Stimulated activated CD8-positive, alpha-beta memory T cell treated with anti-CD3 and anti-CD28 coated beads, Interleukin-15, amount 100 ng/mL, for 48 hours (primary cell): Measurements from ENCODE around the gene C2CD2L.
"Not testable (repeated sequence)": the region's sequence is repeated elsewhere in the genome, so short reads cannot be mapped to it uniquely, and the experiment has no call there.

Experiments used
- DNase-seq, 2 donors: peaks; one replicate each; pipeline ENCODE4 v3.0.0-alpha.2; 2020; ENCODE audit warnings: low read depth in 2 of 2

The C2CD2L gene

GRCh38 chr11:119093942-119094815 is 13.0 kb upstream of the C2CD2L start:
- no peak for DNase-seq

GRCh38 chr11:119094816-119095065 is 12.4 kb upstream of the C2CD2L start:
- no peak for DNase-seq

DNA sequence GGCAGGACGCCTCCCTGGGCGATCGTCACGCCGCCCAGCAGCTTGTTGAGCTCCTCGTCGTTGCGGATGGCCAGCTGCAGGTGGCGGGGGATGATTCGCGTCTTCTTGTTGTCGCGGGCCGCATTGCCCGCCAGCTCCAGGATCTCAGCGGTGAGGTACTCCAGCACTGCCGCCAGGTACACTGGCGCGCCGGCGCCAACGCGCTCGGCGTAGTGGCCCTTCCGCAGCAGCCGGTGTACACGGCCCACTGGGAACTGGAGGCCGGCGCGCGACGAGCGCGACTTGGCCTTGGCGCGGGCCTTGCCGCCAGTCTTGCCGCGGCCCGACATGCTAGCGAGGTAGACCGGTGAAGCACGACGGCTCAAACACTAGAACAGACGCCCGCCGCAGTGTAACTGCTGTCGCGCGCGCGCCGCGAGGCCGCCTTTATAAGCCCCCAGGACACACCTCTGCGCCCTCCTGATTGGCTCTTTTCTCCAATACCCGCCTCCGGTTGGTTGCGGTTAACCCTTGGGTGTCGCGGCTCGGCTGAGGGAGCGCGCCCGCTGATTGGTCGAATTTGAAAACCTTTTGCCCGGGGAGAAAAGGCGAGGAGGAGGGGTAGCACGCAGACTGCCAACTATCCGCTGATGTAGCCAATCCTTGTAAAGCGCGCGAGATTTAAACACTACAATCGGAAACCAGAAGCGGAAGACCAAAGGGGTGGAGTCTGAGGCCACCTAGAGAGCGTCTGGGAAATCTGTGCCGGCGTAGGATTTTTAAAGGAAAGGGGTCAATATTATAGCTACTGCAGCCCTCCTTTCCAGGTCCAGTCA is 11.9 kb upstream of the C2CD2L start:
- DNase-seq, result peak; percentile 99

- DNase-seq, result no peak
These were observed 7.4 kb upstream of the C2CD2L start for GRCh38 chr11:119099711-119100110.

GRCh38 chr11:119100246-119100970 is 6.7 kb upstream of the C2CD2L start:
- DNase-seq, result no peak

DNA sequence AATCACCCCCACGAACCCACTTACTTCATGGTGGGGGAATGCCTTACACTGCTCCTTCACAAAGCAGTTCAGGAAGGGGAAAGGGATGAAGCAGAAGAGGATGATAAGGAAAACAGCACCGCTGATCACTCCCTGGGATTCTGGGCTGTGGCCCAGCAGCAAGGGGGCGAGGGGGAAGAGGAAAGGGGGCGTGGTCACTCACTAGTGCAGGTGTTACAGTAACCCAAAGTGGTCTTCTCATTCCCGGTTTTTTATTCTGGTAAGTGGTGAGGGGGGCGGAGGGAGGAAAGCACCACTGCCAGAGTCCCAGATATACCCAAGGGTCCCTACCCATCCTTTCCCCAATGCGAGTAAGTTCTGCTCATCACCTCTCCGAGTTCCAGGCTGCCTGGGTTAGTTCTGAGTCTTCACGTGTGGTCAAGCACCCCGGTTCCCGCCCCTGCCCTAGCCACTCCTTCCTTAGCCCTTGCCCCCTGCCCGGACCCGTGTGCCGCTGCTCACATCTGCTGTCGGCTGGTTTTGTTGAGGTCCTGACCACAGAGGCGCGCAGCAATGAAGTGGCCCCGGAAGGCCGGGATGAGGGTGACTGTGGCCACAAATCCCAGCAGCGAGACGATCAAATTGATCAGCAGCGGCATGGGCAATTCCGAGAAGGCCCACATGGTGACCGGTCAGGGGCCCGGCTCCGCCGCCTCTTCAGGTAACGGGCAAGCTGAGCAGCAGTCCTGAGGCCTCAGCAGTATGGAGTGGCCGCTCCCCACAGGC is 6.0 kb upstream of the C2CD2L start:
- DNase-seq, result no peak

DNA sequence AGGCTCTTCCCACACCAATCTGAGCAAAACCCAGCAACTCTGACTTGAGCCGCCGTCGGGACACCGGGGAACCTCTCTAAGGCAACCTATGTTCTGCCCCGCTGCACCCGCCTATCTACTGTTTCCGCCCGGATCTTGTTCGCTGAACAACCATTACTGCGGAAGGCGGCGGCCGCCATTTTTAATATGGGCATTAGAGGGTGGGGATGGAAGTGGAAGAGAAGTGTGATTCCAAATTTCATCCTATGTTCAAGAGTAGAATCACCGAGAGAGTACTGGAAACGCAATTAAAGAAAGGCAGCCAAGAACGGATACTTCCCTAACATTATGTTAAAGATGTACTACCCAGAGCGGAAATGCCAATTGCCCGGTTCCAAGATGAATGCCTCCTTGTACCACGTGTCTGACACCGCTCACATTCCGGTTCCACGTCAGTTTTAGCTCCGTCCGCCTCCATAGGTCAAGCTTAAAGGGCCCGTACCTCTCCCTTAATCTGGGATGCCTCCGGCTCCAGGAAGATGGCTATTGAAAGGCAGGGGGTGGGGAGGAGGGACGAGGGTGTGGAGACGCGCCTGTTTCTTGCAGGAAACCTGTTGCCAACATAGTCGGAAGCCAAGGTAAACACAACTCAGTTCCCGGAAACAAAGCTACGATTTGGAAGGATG is 5.3 kb upstream of the C2CD2L start, which contains the start of gene DPAGT1:
TSS of gene DPAGT1 (minus strand) at position 95 of the 665 bp plus-strand sequence. CDS start 198 bp downstream, outside the sequence.
- DNase-seq, result peak; percentile 74 to 77

GRCh38 chr11:119103161-119103664 is 3.9 kb upstream of the C2CD2L start:
- not testable (repeated sequence) for DNase-seq

GRCh38 chr11:119103793-119104192 is 3.4 kb upstream of the C2CD2L start:
- DNase-seq, result no peak

DNA sequence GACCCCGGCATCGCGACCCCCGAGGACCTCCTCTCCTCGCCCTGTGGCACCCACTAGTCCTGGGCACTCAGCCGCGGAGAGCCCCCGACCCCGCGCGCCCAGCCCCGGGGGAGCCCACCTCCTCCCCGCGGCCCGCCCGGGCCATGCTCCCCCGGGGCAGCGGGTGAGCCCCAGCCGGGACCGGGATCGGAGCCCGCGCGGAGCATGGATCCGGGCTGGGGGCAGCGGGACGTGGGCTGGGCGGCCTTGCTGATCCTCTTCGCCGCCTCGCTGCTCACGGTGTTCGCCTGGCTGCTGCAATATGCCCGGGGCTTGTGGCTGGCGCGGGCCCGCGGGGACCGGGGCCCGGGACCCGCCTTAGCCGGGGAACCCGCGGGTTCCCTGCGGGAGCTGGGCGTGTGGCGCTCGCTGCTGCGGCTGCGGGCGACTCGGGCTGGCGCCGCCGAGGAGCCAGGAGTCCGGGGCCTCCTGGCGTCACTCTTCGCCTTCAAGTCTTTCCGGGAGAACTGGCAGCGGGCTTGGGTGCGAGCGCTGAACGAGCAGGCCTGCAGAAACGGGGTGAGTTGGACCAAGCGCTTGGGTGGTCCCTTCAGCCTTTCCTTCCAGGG is 498 bp downstream of the C2CD2L start:
- no peak for DNase-seq

- DNase-seq, result no peak
These were observed 1.2 kb downstream of the C2CD2L start for GRCh38 chr11:119108146-119108856.

DNA sequence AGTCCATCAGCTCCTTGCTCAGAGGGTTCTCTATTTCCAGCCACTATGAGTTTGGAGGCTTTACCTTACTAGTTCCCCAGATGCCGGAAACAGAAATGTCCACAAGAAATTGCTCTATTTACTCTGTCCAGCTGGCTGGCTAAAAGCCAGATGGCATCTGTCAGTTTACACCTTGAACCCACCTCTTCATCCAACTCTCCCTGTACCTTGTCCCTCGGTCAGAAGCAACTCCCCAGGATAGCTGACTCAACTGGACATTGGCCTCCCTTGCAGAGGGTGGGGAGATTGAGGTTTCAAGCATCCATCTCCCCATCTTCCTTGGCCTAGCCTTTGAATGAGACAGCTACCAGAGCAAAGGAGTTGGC is 1.7 kb downstream of the C2CD2L start:
- DNase-seq, result no peak

- no peak for DNase-seq
These were observed 2.7 kb downstream of the C2CD2L start for GRCh38 chr11:119109843-119110242.

- DNase-seq, result no peak
These were observed 3.3 kb downstream of the C2CD2L start for GRCh38 chr11:119110439-119110838.

- DNase-seq, result no peak
These were observed 4.3 kb downstream of the C2CD2L start for GRCh38 chr11:119111361-119111925.

DNA sequence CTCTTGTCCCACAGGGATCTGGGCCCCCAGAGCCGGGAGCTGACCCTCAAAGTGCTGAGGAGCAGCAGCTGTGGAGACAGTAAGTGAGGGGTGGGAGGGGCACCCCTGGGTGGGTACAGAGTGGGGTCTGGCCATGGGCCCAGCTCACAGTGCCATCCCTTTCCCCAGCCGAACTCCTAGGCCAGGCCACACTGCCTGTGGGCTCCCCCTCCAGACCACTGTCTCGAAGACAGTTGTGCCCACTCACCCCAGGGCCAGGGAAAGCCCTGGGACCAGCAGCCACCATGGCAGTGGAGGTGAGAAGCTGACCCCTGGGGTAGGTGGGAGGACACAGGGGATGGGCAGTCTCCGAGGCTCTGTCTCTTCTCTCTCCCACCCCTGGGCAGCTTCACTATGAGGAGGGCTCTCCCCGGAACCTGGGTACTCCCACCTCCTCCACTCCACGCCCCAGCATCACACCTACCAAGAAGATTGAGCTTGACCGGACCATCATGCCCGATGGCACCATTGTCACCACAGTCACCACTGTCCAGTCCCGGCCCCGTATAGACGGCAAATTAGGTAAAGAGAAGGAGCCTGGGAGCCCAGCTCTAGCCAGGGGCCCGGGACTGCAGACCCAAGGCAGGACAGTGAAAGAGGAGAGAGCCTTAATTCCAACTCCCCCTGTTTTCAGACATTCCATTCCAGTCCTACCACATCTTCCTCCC is 5.3 kb downstream of the C2CD2L start:
- no peak for DNase-seq

DNA sequence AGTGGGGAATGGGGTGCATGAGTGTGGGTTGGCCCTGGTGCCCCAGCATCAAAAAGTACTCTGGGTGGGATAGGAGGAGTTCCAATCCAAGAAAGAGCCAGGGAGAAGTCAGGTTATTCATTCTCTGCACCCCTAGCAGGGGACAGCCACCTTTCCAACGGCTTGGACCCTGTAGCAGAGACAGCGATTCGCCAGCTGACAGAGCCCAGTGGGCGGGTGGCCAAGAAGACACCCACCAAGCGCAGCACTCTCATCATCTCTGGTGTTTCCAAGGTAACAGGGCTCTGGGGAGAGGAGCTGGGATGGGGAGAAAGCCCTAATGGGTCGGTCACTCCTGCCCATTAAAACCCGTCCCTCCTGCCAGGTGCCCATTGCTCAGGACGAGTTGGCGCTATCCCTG is 6.6 kb downstream of the C2CD2L start:
- no peak for DNase-seq

- DNase-seq, result no peak
These were observed 7.2 kb downstream of the C2CD2L start for GRCh38 chr11:119114351-119114750.
